Adrenal gland (tissue), 12 donors: ENCODE results near the gene CLIP4. TPM values are rescaled to one million over a fixed set of nuclear protein-coding genes. Genes with fewer than 3 reads are reported as not detected.

ENCODE experiments used
- DNase-seq, 7 donors: peaks; one replicate each; pipeline ENCODE4 v3.0.0-alpha.2; 2019 to 2020
- H3K27ac ChIP-seq, 5 donors: fragments of 200-600 bp; sonication (generic) in 4 of 5; 1 replicate in 3 of 5; 2 replicates in 2 of 5; pipeline versions ENCODE4 v1.5.1 to v1.8.0; 2016 to 2020; ENCODE audit warnings: mild to moderate bottlenecking in 1 of 5
- H3K27me3 ChIP-seq: fragments of 200-600 bp; 2 replicates; pipeline ENCODE4 v1.8.0; 2021
- H3K36me3 ChIP-seq, 2 donors: fragments of 200-600 bp; replicated peaks in 1 of 2; 1 replicate in 1 of 2; 2 replicates in 1 of 2; pipeline versions ENCODE4 v1.5.1 to v1.8.0; 2018 to 2022
- H3K4me1 ChIP-seq, 2 donors: fragments of 200-600 bp; replicated peaks in 1 of 2; 1 replicate in 1 of 2; 2 replicates in 1 of 2; pipeline versions ENCODE4 v1.5.1 to v1.8.0; 2018 to 2021
- H3K4me3 ChIP-seq, 4 donors: fragments of 200-600 bp; sonication (generic) in 3 of 4; one replicate each; pipeline ENCODE4 v1.5.1; 2016 to 2018
- H3K9me3 ChIP-seq, 3 donors: fragments of 200-600 bp; sonication (generic) in 1 of 3; replicated peaks in 1 of 3; 1 replicate in 2 of 3; 2 replicates in 1 of 3; pipeline versions ENCODE4 v1.5.1 to v1.8.0; 2016 to 2021
- POLR2A ChIP-seq, 2 donors: fragments of 450-650 bp; IDR thresholded peaks; one replicate each; pipeline ENCODE4 v1.6.1; 2017; ENCODE audit warnings: antibody characterized with exemption in 2 of 2, mild to moderate bottlenecking in 2 of 2, moderate library complexity in 1 of 2
- WGBS, 4 donors: extraction: QIAGEN DNeasy Blood & Tissue Kit in 2 of 4; methylation state at CpG; one replicate each; pipeline versions ENCODE4 v1.1.5 to v1.1.7; 2013 to 2017; 5-methylcytosine and 5-hydroxymethylcytosine counted together
- intact Hi-C, 2 donors: fragments of 100-400 bp; cut with DNase I; formaldehyde crosslinking; loops; one replicate each; pipeline versions ENCODE4 v1.14.1 to v1.15.0; 2022 to 2023
- polyA plus RNA-seq, 3 donors: library from polyadenylated mRNA; stranded (reverse); fragments of 200-250 nt in 2 of 3; fragments of 350-450 nt in 1 of 3; fragmentation: Illumina TruSeq in 1 of 3; extraction: RNeasy Lipid Tissue Mini Kit (QIAGEN cat#74804) in 1 of 3; gene quantifications; one replicate each; pipeline ENCODE4 v1.2.3, GENCODE V29; 2013 to 2014
- total RNA-seq, 9 donors: library from RNA; depleted of rRNA in 4 of 9; stranded (reverse); fragments of >200 nt in 4 of 9; fragments of 120-200 nt in 1 of 9; fragmentation: NEBNext Ultra II Directional in 1 of 9; extraction: Animal tissue kit (Norgen Biotek cat#: 25700) in 1 of 9; gene quantifications; one replicate each; pipeline versions ENCODE4 v1.1.0 to v1.2.4, GENCODE V29; 2013 to 2023
- TF ChIP-seq, protein P1 (sequence below), 6 experiments: fragments of 450-650 bp in 4 of 6; fragments of 200-600 bp in 2 of 6; sonication (generic) in 1 of 6; IDR thresholded peaks; 1 replicate in 5 of 6; 2 replicates in 1 of 6; pipeline versions ENCODE4 v1.5.1 to v1.8.0; 2016 to 2021; ENCODE audit warnings: antibody characterized with exemption in 6 of 6, mild to moderate bottlenecking in 2 of 6, moderate library complexity in 1 of 6
- donor health status: healthy with polysubstance abuse.
- donor health status: Bipolar disorder and iron deficiency.
- donor health status: DM: yes; HTN: yes; CAD: no.
- donor health status: DM: no; HTN: no; CAD: no.
- donor health status: DM: no; HTN: no; CAD: no.
- donor health status: DM: yes; HTN: yes; CAD: no.

CLIP4 gene
- total and polyA plus RNA-seq, 12 donors = 6.1 to 30.5 (median 16.6) TPM

DNA sequence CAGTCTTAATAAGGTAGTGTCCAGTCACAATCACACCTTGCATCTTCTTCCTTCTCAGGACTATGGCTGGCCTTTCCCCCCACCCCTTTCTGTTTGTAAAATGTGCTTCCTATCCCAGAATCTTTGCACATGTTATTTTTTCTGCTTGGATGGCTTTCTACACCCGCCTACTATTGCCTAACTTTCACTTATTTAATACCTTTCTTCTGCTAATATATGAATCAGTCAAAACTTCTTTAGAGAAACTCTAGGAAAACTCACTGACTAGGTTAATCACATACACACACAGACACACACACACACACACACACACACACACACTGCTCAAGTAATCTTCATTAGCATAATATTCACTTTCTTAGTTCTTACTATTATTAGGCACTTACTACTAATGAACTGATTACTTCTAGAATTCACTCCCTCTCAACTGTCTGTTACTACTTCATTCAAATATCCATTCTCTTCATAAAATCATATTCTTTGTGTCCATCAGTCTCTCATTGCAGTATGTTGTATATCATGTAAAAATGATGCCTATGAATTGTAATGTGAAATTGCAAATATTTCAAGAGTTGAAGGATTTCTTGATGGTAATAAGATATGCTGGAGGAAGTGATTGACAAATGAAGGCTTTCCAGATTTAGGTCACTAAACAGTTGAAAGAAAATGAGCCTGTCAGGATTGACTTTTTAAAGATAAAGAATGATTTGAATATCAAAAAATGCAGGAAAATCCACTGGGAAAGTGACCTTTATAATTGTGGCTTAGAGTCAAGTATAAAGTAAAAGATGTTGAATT, 51.2 kb downstream of the CLIP4 start:
- no peaks in the 10 kb centered on the region for H3K4me1 ChIP-seq
- DNase-seq = no peak
- H3K9me3 ChIP-seq = no peaks in the 10 kb centered on the region
- no peak overlapping the region for H3K4me3 ChIP-seq
- no peaks in the 10 kb centered on the region for H3K36me3 ChIP-seq
- H3K27ac ChIP-seq = no peak overlapping the region
- no peak for TF ChIP-seq POLR2A (IDR thresholded peaks at IDR 0.05)
- TF ChIP-seq, protein P1, sequence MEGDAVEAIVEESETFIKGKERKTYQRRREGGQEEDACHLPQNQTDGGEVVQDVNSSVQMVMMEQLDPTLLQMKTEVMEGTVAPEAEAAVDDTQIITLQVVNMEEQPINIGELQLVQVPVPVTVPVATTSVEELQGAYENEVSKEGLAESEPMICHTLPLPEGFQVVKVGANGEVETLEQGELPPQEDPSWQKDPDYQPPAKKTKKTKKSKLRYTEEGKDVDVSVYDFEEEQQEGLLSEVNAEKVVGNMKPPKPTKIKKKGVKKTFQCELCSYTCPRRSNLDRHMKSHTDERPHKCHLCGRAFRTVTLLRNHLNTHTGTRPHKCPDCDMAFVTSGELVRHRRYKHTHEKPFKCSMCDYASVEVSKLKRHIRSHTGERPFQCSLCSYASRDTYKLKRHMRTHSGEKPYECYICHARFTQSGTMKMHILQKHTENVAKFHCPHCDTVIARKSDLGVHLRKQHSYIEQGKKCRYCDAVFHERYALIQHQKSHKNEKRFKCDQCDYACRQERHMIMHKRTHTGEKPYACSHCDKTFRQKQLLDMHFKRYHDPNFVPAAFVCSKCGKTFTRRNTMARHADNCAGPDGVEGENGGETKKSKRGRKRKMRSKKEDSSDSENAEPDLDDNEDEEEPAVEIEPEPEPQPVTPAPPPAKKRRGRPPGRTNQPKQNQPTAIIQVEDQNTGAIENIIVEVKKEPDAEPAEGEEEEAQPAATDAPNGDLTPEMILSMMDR (IDR thresholded peaks at IDR 0.05) = no peak
- intact Hi-C loops = no loop called here
- H3K27me3 ChIP-seq = no peaks in the 10 kb centered on the region
- WGBS, 4 donors = 77 to 88% (median 81%) methylated on average over 1 of the region's 1 CpG

DNA sequence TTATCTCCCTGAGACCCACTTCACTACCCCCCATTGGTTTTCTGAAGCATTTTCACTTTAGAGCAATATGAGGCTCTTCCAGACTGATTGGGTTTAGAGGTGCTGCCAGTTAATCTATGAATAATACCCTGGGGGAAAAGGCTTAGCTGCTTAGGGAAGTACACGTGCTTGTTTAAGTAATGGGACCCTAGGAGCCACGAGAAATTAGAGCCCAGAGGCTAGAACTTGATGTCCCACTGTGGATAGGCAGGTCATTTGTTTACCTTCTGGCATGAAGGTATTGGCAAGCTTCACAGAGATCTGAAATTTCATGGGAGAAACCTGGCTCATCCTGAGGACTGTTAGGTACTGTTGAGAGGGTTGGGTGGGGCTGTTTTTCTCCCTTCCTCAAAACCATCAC, 59.7 kb downstream of the CLIP4 start:
- intact Hi-C loops = no loop called here
- 68 to 79% (median 77%) methylated on average over 2 of the region's 2 CpGs for WGBS, 4 donors
- no peak overlapping the region for H3K27ac ChIP-seq
- no peak for DNase-seq
- H3K4me3 ChIP-seq = no peak overlapping the region
- peaks cover 0 to 12% of the 10 kb centered on the region in 2 donors for H3K36me3 ChIP-seq
- no peaks in the 10 kb centered on the region for H3K27me3 ChIP-seq
- TF ChIP-seq, protein P1 (IDR thresholded peaks at IDR 0.05) = no peak
- no peak for TF ChIP-seq POLR2A (IDR thresholded peaks at IDR 0.05)
- no peaks in the 10 kb centered on the region for H3K9me3 ChIP-seq
- H3K4me1 ChIP-seq = no peaks in the 10 kb centered on the region

GRCh38 chr2:29175338-29175737, 60.1 kb downstream of the CLIP4 start:
- Histone ChIP-seq H3K27me3 (no peaks in the 10 kb centered on the region), H3K4me1 (no peaks in the 10 kb centered on the region), H3K9me3 (no peaks in the 10 kb centered on the region), H3K4me3 (no peak overlapping the region), H3K27ac (no peak overlapping the region), H3K36me3 (peaks cover 0 to 12% of the 10 kb centered on the region in 2 donors)
- TF ChIP-seq POLR2A (IDR thresholded peaks at IDR 0.05) = no peak
- TF ChIP-seq, protein P1 (IDR thresholded peaks at IDR 0.05) = no peak
- no peak for DNase-seq
- intact Hi-C loops = no loop called here
- 92 to 98% (median 96%) methylated on average over 3 of the region's 3 CpGs for WGBS, 4 donors

DNA sequence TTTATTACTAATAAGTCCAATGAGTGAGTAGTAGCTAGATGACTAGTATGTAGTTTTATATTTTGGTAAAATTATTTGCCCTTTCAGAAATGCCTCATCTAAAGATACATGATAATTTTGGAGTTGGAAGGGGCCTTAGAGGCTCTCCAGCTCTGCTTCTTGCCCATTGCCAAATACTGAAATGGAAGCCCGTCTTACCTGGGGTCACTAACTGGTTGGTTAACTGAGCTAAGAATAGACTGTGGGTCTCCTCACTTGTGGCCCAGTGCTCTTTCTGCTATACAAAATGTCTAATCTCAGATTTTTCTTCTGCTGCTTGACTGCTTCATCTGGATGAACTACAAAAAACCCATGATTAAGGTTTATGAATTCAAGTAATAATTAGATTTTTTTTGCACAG, 67.1 kb downstream of the CLIP4 start:
- Histone ChIP-seq H3K9me3 (no peaks in the 10 kb centered on the region), H3K4me1 (no peaks in the 10 kb centered on the region), H3K27me3 (no peaks in the 10 kb centered on the region), H3K36me3 (no peaks in the 10 kb centered on the region), H3K4me3 (no peak overlapping the region), H3K27ac (no peak overlapping the region)
- TF ChIP-seq, protein P1 (IDR thresholded peaks at IDR 0.05) = no peak
- TF ChIP-seq POLR2A (IDR thresholded peaks at IDR 0.05) = no peak
- 72 to 86% (median 77%) methylated on average over 1 of the region's 1 CpG for WGBS, 4 donors
- DNase-seq = no peak
- intact Hi-C loops = no loop called here
